ENCODE data around the gene SETD3. TPM values are rescaled to one million over a fixed set of nuclear protein-coding genes. Genes with fewer than 3 reads are reported as not detected.

Gene SETD3
- total RNA-seq, 2 donors from 2014 or later = 57.8 to 68.1 TPM

GRCh38 chr14:99527026-99527425, 46.4 kb upstream of the SETD3 start:
- H3K9ac ChIP-seq (ENCODE audit: extremely low read depth, low read length, poor library complexity, severe bottlenecking) = no peak overlapping the region
- H3K9me3 Mint-ChIP-seq = no peaks in the 10 kb centered on the region
- no peak for DNase-seq
- no peaks in the 10 kb centered on the region for H3K9me3 ChIP-seq (ENCODE audit: control insufficient read depth, low read length)
- WGBS, 2 experiments (ENCODE audit: insufficient coverage in 1 of 2, insufficient read length in 1 of 2) = 95 to 100% methylated on average over 2 to 12 of the region's 12 CpGs
- peaks cover 4% of the 10 kb centered on the region for H3K36me3 ChIP-seq (ENCODE audit: control insufficient read depth, insufficient read depth, low read length)
- no peak overlapping the region for H3K27ac Mint-ChIP-seq
- H3K4me3 ChIP-seq (ENCODE audit: low read length) = no peak overlapping the region
- H3K27me3 Mint-ChIP-seq (ENCODE audit: insufficient read depth) = no peaks in the 10 kb centered on the region
- H3K4me1 ChIP-seq (ENCODE audit: control insufficient read depth, insufficient read depth, low read length) = peaks cover 31% of the 10 kb centered on the region
- no peak overlapping the region for H3K4me3 Mint-ChIP-seq
- H3K27ac ChIP-seq (ENCODE audit: low read depth, low read length) = no peak overlapping the region
- H3K36me3 Mint-ChIP-seq (ENCODE audit: low read depth) = no peaks in the 10 kb centered on the region
- TF ChIP-seq CTCF (conservative IDR thresholded peaks at IDR 0.05) = no peak
- H3K4me1 Mint-ChIP-seq = peaks cover 47% of the 10 kb centered on the region
- H3K27me3 ChIP-seq (ENCODE audit: control insufficient read depth, insufficient read depth, low read length, poor library complexity, severe bottlenecking) = no peaks in the 10 kb centered on the region

- Mint-ChIP-seq H3K4me3 (no peak overlapping the region), H3K4me1 (peaks cover 41% of the 10 kb centered on the region), H3K9me3 (no peaks in the 10 kb centered on the region), H3K27me3 (ENCODE audit: insufficient read depth) (no peaks in the 10 kb centered on the region), H3K27ac (no peak overlapping the region), H3K36me3 (ENCODE audit: low read depth) (no peaks in the 10 kb centered on the region)
- H3K4me3 ChIP-seq (ENCODE audit: low read length) = no peak overlapping the region
- no peaks in the 10 kb centered on the region for H3K9me3 ChIP-seq (ENCODE audit: control insufficient read depth, low read length)
- no peak for TF ChIP-seq CTCF (conservative IDR thresholded peaks at IDR 0.05)
- H3K4me1 ChIP-seq (ENCODE audit: control insufficient read depth, insufficient read depth, low read length) = peaks cover 30% of the 10 kb centered on the region
- no peaks in the 10 kb centered on the region for H3K27me3 ChIP-seq (ENCODE audit: control insufficient read depth, insufficient read depth, low read length, poor library complexity, severe bottlenecking)
- H3K27ac ChIP-seq (ENCODE audit: low read depth, low read length) = no peak overlapping the region
- H3K36me3 ChIP-seq (ENCODE audit: control insufficient read depth, insufficient read depth, low read length) = peaks cover 4% of the 10 kb centered on the region
- H3K9ac ChIP-seq (ENCODE audit: extremely low read depth, low read length, poor library complexity, severe bottlenecking) = no peak overlapping the region
- DNase-seq = no peak
- 92 to 95% methylated on average over 12 of the region's 12 CpGs for WGBS, 2 experiments (ENCODE audit: insufficient coverage in 1 of 2, insufficient read length in 1 of 2)
Measured at GRCh38 chr14:99525699-99526080, 45.0 kb upstream of the SETD3 start.

GRCh38 chr14:99524804-99525698, 44.4 kb upstream of the SETD3 start:
- Histone ChIP-seq H3K4me1 (ENCODE audit: control insufficient read depth, insufficient read depth, low read length) (peaks cover 27% of the 10 kb centered on the region), H3K27ac (ENCODE audit: low read depth, low read length) (peak overlapping the region; percentile 22), H3K9me3 (ENCODE audit: control insufficient read depth, low read length) (no peaks in the 10 kb centered on the region), H3K4me3 (ENCODE audit: low read length) (no peak overlapping the region), H3K27me3 (ENCODE audit: control insufficient read depth, insufficient read depth, low read length, poor library complexity, severe bottlenecking) (no peaks in the 10 kb centered on the region), H3K9ac (ENCODE audit: extremely low read depth, low read length, poor library complexity, severe bottlenecking) (no peak overlapping the region), H3K36me3 (ENCODE audit: control insufficient read depth, insufficient read depth, low read length) (peaks cover 4% of the 10 kb centered on the region)
- H3K27me3 Mint-ChIP-seq (ENCODE audit: insufficient read depth) = no peaks in the 10 kb centered on the region
- TF ChIP-seq CTCF (conservative IDR thresholded peaks at IDR 0.05) = peak; percentile 64
- no peak overlapping the region for H3K27ac Mint-ChIP-seq
- H3K4me3 Mint-ChIP-seq = no peak overlapping the region
- no peaks in the 10 kb centered on the region for H3K36me3 Mint-ChIP-seq (ENCODE audit: low read depth)
- no peaks in the 10 kb centered on the region for H3K9me3 Mint-ChIP-seq
- WGBS, 2 experiments (ENCODE audit: insufficient coverage in 1 of 2, insufficient read length in 1 of 2) = 68 to 89% methylated on average over 3 to 17 of the region's 17 CpGs
- peak; percentile 81 for DNase-seq
- H3K4me1 Mint-ChIP-seq = peaks cover 34% of the 10 kb centered on the region
